GM23338 (cell line): ENCODE measurements around the gene PGAP1.

Source experiments
- CREB1 ChIP-seq: fragments of 250-450 bp; sonication (Bioruptor Pico); IDR thresholded peaks from 2 replicates; pipeline ENCODE4 v1.5.0; 2020; ENCODE audit warnings: low read depth, mild to moderate bottlenecking, moderate library complexity
- CTCF ChIP-seq, 2 experiments: fragments of 200-600 bp in 1 of 2; sonication (generic) in 1 of 2; conservative IDR thresholded peaks; 2 replicates each; pipeline versions ENCODE4 v1.5.1 to v1.6.1; 2016 to 2017; ENCODE audit warnings: antibody characterized with exemption in 2 of 2, low read depth in 2 of 2, mild to moderate bottlenecking in 2 of 2, moderate library complexity in 1 of 2
- ETS1 ChIP-seq: IDR thresholded peaks from 2 replicates; pipeline ENCODE4 v1.6.1; 2016; ENCODE audit warnings: antibody characterized with exemption
- EZH2 ChIP-seq: fragments of 200-600 bp; sonication (generic); IDR thresholded peaks from one replicate; pipeline ENCODE4 v1.8.0; 2017; ENCODE audit warnings: antibody characterized with exemption, mild to moderate bottlenecking, low read depth; ENCODE audit not compliant: unreplicated experiment
- EZH2phosphoT487 ChIP-seq: fragments of 200-600 bp; sonication (generic); IDR thresholded peaks from one replicate; pipeline ENCODE4 v1.8.1; 2018; ENCODE audit warnings: antibody characterized with exemption; ENCODE audit not compliant: unreplicated experiment
- JUNB ChIP-seq: IDR thresholded peaks from one replicate; pipeline ENCODE4 v1.6.1; 2016; ENCODE audit warnings: antibody characterized with exemption; ENCODE audit not compliant: unreplicated experiment
- NANOG ChIP-seq: IDR thresholded peaks from 2 replicates; pipeline ENCODE4 v1.6.1; 2016; ENCODE audit warnings: antibody characterized with exemption, borderline replicate concordance
- POLR2AphosphoS5 ChIP-seq: IDR thresholded peaks from 2 replicates; pipeline ENCODE4 v1.6.1; 2016; ENCODE audit warnings: antibody characterized with exemption, low read depth
- REST ChIP-seq: IDR thresholded peaks from one replicate; pipeline ENCODE4 v1.6.1; 2018; ENCODE audit warnings: antibody characterized with exemption; ENCODE audit not compliant: unreplicated experiment
- STAT1 ChIP-seq: IDR thresholded peaks from one replicate; pipeline ENCODE4 v1.6.1; 2016; ENCODE audit warnings: antibody characterized with exemption; ENCODE audit not compliant: unreplicated experiment

- TF ChIP-seq CTCF (conservative IDR thresholded peaks at IDR 0.05; ENCODE audit: low read depth in 2 of 2) (no peak), POLR2AphosphoS5 (no peak), REST (no peak), EZH2 (no peak), ETS1 (no peak), EZH2phosphoT487 (no peak), STAT1 (no peak), JUNB (no peak), NANOG (no peak), CREB1 (CRISPR knock-in tag) (no peak)
Observed at GRCh38 chr2:196902828-196903227, 23.7 kb downstream of the PGAP1 start.
